OCI-LY3 (cell line): ENCODE measurements around the gene ANXA7.

ENCODE experiments used
- CTCF ChIP-seq: fragments of 200-600, 300-600 bp; sonication (generic); IDR thresholded peaks from 2 replicates; pipeline ENCODE4 v1.5.1; 2014; ENCODE audit warnings: antibody characterized with exemption, low read length, low read depth
- EZH2phosphoT487 ChIP-seq: fragments of 200-600 bp; shearing (Covaris generic); IDR thresholded peaks from 2 replicates; pipeline ENCODE4 v1.6.1; 2018; ENCODE audit warnings: antibody characterized with exemption, mixed run types, low read depth

GRCh38 chr10:73333202-73333601, 80.7 kb downstream of the ANXA7 start:
- no peak for TF ChIP-seq CTCF
- no peak for TF ChIP-seq EZH2phosphoT487
